Measurements from ENCODE around the gene USP3.

DNA sequence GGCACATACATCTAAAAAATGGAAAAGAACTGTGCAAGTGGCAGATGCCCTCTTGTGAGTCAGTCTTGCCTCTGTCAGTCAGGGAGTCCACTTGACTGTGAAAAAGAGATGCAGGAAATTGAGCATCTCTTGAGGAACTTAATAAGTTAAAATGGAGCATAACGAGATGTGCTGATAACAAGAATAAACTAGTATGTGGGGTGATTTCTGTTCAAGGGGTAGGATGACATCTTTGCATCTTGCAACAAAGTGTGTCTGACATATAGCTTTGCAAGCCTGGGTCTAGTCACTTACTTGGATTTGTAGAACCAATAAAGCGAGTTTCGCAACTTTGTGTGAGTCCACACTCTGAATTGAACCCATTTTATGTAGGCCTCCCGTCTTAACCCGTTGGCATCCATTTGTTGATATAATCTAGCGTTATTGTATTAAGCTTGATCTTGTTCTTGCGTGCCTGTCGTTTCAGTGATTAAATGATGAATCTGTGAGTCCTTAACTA is 2.2 kb downstream of the USP3 start:
- TF ChIP-seq FOS (IDR thresholded peaks at IDR 0.05; ENCODE audit: low read depth, low read length): no peak
- TF ChIP-seq POLR2A (IDR thresholded peaks at IDR 0.05; ENCODE audit: low read depth, low read length): no peak
